Upper lobe of right lung (tissue), 1 donor: ENCODE measurements around the gene ESYT2. TPM values are rescaled to one million over a fixed set of nuclear protein-coding genes. Genes with fewer than 3 reads are reported as not detected.

Experiments used
- ATAC-seq: fragments of 200-7000 bp; cut with Tn5 transposase; one replicate; pipeline ENCODE4 v1.9.1; 2020; ENCODE audit warnings: mild to moderate bottlenecking, moderate library complexity
- DNase-seq: peaks from one replicate; pipeline ENCODE4 v3.0.0-alpha.2; 2020
- H3K27ac ChIP-seq: fragments of 200-600 bp; one replicate; pipeline ENCODE4 v1.8.0; 2022
- H3K27me3 ChIP-seq: fragments of 200-600 bp; one replicate; pipeline ENCODE4 v1.8.0; 2022; ENCODE audit warnings: mild to moderate bottlenecking
- H3K36me3 ChIP-seq: fragments of 200-600 bp; one replicate; pipeline ENCODE4 v1.8.0; 2022
- H3K4me1 ChIP-seq: fragments of 200-600 bp; one replicate; pipeline ENCODE4 v1.8.0; 2022
- H3K4me3 ChIP-seq: fragments of 200-600 bp; one replicate; pipeline ENCODE4 v1.8.0; 2022; ENCODE audit warnings: mild to moderate bottlenecking
- H3K9me3 ChIP-seq: fragments of 200-600 bp; one replicate; pipeline ENCODE4 v1.8.0; 2022
- CTCF ChIP-seq: fragments of 200-600 bp; IDR thresholded peaks from one replicate; pipeline ENCODE4 v1.8.0; 2022; ENCODE audit warnings: antibody characterized with exemption
- intact Hi-C: fragments of 100-400 bp; cut with DNase I; formaldehyde crosslinking; loops from one replicate; pipeline ENCODE4 v1.11.0; 2022
- total RNA-seq: library from RNA; stranded (reverse); fragmentation: NEBNext Ultra II Directional; extraction: Animal tissue kit (Norgen Biotek cat#: 25700); gene quantifications from one replicate; pipeline ENCODE4 v1.2.1, GENCODE V29; 2021
- donor health status: DM: no; HTN: yes; CAD: no; lungs with severe emphysema.

The ESYT2 gene
- total RNA-seq, 1 donor from 2014 or later, result 63.1 TPM

GRCh38 chr7:158802535-158803366, 26.6 kb downstream of the ESYT2 start:
- Histone ChIP-seq H3K36me3 (peaks cover 3% of the 10 kb centered on the region), H3K9me3 (no peaks in the 10 kb centered on the region), H3K4me3 (no peak overlapping the region), H3K27me3 (no peaks in the 10 kb centered on the region), H3K4me1 (peaks cover 16% of the 10 kb centered on the region), H3K27ac (peak overlapping the region; percentile 51)
- peak; percentile 77 for ATAC-seq
- no peak for DNase-seq
- intact Hi-C loops, result no loop called here
- no peak for TF ChIP-seq CTCF

DNA sequence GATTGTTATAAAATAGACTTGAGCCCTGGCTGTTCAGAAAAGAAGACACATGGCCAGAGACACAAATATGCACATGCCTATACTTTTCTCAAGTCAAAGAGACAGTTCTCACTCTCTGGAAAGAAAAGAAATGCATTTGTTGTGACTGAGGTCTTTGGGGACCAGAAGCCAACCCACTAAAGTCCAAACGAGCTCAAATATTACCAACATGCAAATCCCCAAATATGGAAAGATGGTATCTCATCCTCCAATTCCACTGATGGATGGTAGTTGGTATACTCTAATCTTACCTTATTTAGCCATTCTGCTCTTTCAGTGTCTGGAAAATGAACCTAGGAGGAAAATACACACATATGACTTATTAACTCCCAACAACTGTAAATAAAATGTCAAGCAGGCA, 30.6 kb downstream of the ESYT2 start:
- H3K4me1 ChIP-seq, result peaks cover 16% of the 10 kb centered on the region
- DNase-seq, result no peak
- no peaks in the 10 kb centered on the region for H3K27me3 ChIP-seq
- H3K4me3 ChIP-seq, result no peak overlapping the region
- no peaks in the 10 kb centered on the region for H3K9me3 ChIP-seq
- no peak for ATAC-seq
- peaks cover 40% of the 10 kb centered on the region for H3K36me3 ChIP-seq
- H3K27ac ChIP-seq, result no peak overlapping the region
- TF ChIP-seq CTCF, result no peak
- intact Hi-C loops, result no loop called here

GRCh38 chr7:158796667-158797066, 32.6 kb downstream of the ESYT2 start:
- Histone ChIP-seq H3K4me3 (no peak overlapping the region), H3K27me3 (no peaks in the 10 kb centered on the region), H3K27ac (no peak overlapping the region), H3K36me3 (peaks cover 58% of the 10 kb centered on the region), H3K4me1 (peaks cover 5% of the 10 kb centered on the region), H3K9me3 (no peaks in the 10 kb centered on the region)
- DNase-seq, result no peak
- no peak for ATAC-seq
- TF ChIP-seq CTCF, result no peak
- intact Hi-C loops, result no loop called here

DNA sequence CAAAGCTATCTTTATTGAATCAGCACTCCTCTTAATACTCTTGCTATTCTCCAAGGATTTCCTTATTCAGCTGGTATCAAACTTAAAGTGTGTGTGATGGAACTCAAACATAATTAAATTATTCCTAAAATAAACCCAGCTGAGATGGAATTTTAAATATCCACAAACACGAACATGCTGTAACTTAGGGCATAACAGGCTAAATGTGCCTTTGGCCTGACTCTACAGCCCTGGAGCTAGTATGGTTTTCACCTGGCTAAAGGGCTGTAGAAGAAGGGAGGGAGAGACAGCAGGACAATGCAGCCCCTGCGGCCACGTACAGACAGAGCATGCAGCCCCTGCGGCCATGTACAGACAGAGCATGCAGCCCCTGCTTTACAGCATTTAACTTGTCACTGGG, 34.0 kb downstream of the ESYT2 start:
- intact Hi-C loops, result no loop called here
- peaks cover 72% of the 10 kb centered on the region for H3K36me3 ChIP-seq
- no peak for ATAC-seq

GRCh38 chr7:158791107-158791506, 38.2 kb downstream of the ESYT2 start:
- DNase-seq (no peak), ATAC-seq (peak; percentile 54)
- Histone ChIP-seq H3K4me1 (no peaks in the 10 kb centered on the region), H3K27ac (no peak overlapping the region), H3K27me3 (no peaks in the 10 kb centered on the region), H3K4me3 (no peak overlapping the region), H3K9me3 (no peaks in the 10 kb centered on the region), H3K36me3 (peaks cover 77% of the 10 kb centered on the region)
- no peak for TF ChIP-seq CTCF
- intact Hi-C loops, result no loop called here

More for the DNA sequence above, 34.0 kb downstream of the ESYT2 start:
- Histone ChIP-seq H3K9me3 (no peaks in the 10 kb centered on the region), H3K27me3 (no peaks in the 10 kb centered on the region), H3K4me1 (peaks cover 5% of the 10 kb centered on the region), H3K27ac (no peak overlapping the region), H3K4me3 (no peak overlapping the region)
- TF ChIP-seq CTCF, result no peak
- DNase-seq, result no peak
